HL-60/S4 treated with retinoic acid at 250 ng/mL for 4 days and 3 days (cell line): ENCODE data around the gene CHKA.
"Not testable (repeated sequence)": the region's sequence is repeated elsewhere in the genome, so short reads cannot be mapped to it uniquely, and the experiment has no call there.

ENCODE experiments used
- in situ Hi-C: fragments of 300-500 bp; cut with MboI; formaldehyde crosslinking; loops from 2 replicates; pipeline ENCODE4 v1.7.0; 2022; ENCODE audit warnings: low sequenced_read_pairs

CHKA gene

DNA sequence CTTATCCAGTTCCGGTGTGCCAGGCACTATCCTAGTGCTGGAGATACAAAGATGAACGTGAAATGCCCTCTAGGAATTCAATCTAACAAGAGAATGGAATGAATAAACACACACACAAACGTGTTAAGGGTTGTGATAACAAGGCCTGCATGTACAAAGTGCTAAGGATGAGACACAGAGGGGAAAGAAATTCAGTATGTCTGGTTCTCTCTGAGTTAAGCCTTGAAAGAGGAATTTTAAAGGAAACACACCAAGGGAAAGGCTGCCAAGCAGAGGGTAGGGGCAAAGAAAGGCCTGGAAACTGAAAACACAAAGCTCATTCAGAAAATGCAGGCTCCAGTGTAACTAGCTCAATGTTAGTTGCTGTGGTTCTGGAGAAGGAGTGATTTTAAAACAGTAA is 4.2 kb downstream of the CHKA start:
- in situ Hi-C loops, result no loop called here

DNA sequence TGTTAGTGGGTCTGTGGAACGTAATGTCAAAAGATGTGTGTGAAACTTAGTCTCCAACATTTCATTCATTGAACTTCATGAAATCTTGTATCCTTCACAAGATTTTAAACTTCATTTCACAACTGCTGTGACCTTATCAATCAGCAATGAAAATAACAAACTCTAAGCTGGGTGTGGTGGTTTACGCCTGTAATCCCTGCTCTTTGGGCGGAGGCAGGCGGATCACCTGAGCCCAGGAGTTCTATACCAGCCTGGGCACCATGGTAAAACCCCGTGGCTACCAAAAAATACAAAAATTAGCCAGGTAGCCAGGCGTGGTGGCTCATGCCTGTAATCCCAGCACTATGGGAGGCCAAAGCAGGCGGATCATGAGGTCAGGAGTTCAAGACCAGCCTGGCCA is 5.1 kb downstream of the CHKA start:
- in situ Hi-C loops, result no loop called here

DNA sequence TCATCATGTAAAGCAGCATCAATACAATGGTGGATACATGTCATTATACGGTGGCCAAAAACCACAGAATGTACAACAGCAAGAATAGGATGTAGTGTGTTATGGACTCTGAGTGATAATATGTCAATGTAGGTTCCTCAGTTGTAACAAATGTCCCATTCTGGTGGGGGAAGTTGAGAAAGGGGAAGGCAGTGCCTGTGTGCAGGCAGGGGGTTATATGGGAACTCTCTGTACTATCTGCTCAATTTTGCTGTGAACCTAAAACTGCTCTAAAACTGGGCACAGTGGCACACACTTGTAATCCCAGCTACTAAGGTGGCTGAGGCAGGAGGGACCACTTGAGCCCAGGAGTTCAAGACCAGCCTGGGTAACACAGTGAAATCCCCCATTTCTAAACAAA is 5.9 kb downstream of the CHKA start:
- in situ Hi-C loops, result no loop called here

DNA sequence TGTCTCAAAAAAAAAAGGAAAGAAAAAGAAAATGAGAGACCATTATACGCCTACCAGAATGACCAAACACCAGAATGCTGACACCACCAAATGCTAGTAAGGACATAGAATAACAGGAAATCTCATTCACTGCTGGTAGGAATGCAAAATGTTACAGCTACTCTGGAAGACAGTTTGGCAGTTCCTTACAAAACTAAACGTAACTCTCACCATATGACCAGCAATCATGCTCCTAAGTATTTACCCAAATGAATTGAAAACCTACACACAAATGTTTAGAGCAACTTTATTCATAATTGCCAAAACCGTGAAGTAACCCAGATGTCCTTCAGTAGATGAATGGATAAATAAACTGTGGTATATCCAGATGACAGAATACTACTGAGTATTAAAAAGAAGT is 7.2 kb downstream of the CHKA start:
- in situ Hi-C loops, result no loop called here

DNA sequence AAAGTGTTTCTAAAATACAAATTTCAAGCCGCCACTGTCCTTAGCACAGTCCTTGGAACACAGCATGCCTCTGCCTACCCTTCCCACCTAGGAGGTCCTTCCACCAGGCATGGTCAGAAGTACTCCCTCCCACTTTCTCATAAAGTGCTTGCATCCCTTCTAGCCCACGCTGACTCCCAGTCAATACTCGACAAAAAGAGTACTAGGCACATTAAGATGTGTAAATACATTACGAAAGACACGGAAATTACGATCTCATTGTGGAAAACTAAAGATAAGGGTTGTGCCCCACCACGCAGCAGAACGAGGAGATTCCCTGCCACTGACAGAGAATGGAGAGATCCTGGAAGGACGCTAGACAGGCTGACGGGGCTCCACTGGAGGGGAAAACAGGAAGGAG is 13.5 kb downstream of the CHKA start:
- in situ Hi-C loops, result no loop called here

DNA sequence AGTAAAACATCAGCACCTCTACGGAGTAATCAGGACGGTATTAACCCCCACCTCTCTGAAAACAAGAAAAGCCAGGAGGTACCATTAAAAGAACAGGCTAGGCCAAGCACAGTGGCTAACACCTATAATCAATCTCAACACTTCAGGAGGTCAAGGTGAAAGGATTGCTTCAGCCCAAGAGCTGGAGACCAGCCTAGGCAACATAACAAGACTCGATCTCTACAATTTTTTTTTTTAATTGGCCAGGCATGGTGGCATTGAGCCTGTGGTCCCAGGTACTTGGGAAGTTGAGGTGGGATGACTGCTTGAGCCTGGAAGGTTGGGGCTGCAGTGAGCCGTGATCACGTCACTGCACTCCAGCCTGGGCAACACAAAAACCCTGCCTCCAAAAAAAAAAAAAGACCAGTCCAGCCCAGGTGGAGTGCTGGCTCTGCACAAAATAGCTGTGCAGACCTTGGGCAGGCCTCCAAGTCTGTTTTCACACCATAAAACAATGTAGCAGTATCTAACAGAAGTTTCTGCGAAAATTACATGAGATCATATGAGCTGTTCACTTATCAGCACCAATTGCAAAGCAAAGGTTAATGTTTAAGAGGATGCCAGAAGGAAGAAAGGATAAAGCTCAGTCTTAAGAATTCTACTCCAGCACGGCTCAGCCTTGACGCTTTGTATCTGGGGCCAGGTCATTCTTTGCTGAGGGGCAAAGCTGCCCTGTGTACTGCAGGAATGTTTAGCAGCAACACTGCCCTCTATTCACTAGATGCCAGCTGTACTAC is 14.8 kb downstream of the CHKA start:
- in situ Hi-C loops, result no loop called here

DNA sequence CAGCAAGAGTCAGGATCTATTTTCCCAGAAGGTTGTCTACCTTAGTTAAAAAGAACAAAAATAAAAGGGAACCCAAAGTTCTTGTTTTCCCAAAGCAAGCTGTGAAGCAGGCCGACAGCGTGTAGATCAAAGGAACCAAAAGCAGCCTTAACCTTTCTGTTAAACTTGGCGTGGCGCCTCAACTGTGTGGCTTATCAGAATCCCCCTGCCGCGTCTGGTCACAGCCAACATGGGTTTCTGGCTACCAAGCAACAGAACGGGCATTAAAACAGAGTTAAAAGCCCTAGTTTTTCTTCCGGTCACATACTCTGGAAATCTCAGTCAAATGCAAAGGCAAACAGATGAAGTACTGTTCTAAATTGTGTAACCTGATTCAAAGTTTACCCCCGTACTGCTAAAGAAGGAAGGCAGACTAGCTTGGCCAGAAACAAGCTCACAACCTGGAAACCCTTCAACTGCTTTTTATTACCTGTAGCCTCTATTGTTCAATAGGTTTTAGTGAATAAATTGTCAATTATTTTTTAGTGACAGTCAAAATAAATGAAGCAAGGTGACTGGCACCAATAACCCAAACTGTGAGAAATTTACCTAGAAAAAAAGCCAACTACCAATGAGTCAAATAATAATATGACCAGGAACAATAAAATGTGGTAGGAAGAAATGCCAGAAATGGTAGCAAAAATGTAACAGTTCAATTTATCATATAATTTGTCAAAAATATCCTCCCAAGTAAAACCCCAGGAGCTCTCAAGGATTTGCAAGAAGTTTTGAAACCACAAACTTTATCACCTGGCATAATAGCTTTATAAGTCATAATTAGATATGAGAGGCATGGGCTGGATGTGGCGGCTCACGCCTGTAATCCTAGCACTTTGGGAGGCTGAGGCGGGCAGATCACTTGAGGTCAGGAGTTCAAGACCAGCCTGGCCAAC is 21.4 kb downstream of the CHKA start:
- in situ Hi-C loops, result no loop called here

DNA sequence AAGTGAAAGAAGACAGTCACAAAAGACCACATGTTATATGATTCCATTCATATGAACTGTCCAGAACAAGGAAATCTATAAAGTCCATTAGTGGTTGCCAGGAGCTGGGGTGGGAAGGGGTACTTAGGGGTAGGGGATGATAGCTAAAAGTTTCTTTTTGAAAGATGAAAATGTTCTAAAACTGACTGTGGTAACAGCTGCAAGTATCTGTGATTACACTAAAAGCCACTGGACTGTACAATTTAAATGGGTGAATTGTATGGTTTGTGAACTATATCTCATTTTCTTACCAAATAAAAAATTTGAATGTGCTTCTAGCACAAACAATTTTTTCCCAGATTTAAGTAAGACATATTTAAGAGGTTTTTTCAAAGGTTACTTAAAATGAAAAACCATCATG is 22.1 kb downstream of the CHKA start:
- in situ Hi-C loops, result no loop called here

DNA sequence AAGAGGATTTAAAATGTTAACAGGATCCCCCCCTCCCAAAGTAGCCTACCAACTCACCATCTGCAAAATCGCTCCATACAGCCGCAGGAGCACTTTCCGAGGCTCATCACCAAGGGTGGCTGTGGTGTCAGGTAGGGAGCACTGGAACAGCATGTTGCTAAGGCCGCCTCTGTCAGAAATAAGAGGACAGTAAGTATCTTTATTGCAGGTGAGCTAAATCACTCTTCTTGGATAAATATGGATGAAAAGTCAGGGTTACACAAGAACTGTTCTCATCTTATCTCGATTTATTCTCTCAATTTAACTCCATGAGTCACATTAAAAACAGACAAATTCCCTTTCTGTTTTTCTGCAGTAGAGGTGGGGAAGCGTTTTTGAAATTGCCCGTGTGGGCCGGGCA is 24.2 kb downstream of the CHKA start:
- in situ Hi-C loops, result no loop called here

DNA sequence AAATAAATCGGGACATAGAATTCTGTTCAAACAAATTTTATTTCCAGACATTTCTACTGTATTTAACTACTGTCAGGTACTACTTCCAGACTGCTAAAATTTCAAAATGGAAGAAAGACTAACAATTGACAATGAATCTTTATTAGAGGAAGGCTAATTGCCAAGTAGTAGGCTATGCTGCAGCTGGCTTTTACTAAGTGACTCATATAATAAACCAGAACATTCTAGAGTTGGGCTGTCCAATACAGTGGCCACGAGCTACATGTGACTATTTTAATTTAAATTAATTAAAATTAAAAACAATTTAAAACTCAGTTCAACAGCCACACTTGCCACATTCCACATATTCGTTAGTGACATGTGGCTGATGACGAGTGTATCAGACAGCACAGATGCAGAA is 27.6 kb downstream of the CHKA start:
- in situ Hi-C loops, result no loop called here

DNA sequence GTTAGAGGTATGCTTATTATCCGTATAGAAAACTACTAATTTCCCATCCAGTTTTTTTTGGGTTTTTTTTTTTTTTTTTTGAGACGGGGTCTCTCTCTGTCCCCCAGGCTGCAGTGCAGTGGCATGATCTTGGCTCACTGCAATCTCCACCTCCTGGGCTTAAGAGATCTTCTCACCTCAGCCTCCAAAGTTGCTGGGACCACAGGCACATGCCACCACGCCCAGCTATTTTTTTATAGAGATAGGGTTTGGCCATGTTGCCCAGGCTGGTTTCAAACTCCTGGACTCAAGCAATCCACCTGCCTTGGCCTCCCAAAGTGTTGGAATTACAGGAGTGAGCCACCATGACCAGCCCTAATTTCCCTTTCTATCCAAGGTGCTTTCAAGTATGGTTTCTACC is 28.2 kb downstream of the CHKA start:
- in situ Hi-C loops, result not testable (repeated sequence)

DNA sequence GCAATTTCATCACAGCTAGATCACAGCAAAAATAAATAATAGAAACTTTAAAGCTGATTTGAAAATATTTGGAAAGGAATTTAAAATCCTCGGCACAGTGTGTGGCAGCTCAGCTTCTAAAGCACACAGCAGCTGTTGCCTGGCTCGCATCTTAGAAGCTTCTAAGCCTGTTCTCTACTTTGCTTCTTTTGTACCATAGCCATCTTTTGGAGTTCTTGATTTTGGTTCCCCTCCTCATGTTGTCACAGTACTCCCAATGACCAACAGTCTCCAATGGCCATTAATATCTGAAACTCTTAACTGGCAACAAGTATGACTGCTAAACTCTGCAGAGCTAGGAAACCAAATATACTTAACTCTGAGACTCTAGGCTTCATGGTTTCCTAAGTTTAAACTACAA is 28.8 kb downstream of the CHKA start:
- in situ Hi-C loops, result no loop called here

DNA sequence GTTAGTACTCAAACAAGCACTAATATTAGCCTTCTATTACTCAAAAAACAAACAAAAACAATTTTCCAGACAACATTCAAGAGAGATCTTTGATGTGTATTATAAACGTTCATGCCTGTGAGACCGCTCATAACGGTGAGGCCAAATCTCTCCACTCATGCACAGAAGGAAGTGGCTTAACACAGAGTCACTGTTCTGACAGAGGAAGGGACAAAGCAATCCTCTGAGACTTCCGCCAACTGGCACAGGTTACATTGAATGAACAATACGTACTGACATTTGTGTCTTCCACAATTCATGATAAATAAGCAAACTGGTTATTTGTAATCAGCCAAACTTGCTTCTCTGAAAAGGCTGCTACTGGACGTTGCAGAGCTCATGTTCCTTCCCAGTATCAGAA is 30.5 kb downstream of the CHKA start:
- in situ Hi-C loops, result no loop called here

DNA sequence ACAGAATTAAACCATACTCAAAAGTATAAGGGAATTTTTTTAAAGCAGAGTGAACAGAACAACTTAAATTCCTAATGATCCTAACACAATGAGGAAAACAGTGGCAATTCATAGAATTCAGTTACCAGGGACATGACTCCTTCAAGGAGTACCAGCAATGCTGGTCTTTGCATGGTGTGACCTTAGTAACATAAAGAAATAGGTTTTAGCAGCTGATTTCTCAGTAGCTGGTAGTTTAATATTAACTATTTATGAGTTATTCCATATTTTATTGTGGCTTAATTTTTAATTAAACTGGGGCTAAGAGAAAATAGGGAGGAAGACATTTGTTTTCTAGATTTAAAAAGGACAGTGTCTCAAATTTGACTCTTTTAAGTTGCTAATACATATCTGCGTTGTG is 30.9 kb downstream of the CHKA start:
- in situ Hi-C loops, result no loop called here

DNA sequence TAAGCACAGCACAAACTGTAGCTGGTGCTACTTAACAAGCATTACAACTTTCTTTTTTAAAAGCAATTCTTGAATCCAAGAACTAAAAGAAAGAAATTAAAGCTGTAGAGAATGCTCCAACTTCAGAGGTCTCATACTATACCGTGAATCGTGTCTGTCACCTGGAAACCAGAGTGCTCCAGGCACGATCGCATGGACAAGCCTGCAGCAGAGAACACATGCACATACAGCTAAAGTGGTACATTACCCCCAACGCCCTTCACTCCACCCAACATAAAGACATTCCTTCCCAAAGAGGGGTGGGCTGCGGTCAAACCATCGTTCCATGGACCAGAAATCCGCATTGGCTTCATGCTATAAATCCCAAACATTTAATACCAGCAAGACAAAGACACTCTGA is 31.5 kb downstream of the CHKA start:
- in situ Hi-C loops, result no loop called here

DNA sequence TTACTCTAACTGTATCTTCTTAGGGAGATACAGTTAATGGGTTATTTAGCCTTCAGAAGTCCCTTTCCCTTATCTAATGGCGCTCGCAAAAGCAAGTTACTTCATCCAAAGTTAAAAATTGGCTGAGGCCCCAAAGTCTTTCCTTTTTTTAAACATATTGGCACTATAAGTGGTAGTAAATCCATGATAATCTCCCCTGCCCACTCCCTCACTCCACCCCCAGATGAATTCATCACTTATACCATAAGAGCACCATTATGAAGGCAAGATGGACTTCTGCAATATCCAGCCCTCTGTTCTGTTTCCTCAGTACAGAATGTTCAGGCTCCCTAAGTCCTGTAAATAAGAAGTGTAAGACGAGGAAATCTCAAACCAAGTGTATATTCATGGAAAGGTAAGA is 37.7 kb downstream of the CHKA start:
- in situ Hi-C loops, result no loop called here

DNA sequence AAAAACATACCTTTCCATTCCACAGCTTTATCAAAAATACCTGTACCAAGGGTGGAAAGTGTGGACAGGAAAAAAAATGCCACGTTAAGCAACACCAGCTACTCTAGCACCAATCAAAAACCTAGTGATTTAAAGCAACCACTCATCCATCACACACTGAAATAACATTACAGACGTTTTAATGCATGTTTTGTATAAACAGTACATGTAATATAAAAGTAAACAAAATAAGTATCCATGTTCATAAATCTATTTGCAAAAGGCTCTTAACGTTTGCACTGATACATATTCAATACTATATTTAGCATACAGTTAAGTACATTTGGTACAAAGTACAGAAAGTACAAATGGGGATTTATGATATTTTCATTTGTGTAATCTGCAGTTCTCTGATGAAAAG is 38.7 kb downstream of the CHKA start:
- in situ Hi-C loops, result no loop called here

DNA sequence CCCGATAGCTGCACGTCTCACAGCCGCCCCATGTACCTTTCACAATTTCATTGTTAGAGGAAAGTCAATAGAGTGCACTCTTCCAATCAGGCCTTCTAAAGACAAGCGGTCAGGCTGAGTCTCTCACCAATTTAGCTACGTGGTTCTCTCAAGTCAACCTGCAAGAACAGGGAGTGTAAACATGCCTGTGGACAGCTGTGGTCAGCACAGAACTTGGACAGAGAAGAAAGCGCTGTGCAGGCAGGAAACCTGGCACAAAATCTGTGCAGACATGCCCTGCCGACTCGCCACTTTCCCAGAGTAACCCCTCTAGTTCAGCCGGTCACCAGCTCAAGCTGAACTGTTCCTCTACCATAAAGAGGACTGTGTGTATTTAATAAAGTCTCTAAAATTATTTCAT is 39.5 kb downstream of the CHKA start:
- in situ Hi-C loops, result no loop called here

DNA sequence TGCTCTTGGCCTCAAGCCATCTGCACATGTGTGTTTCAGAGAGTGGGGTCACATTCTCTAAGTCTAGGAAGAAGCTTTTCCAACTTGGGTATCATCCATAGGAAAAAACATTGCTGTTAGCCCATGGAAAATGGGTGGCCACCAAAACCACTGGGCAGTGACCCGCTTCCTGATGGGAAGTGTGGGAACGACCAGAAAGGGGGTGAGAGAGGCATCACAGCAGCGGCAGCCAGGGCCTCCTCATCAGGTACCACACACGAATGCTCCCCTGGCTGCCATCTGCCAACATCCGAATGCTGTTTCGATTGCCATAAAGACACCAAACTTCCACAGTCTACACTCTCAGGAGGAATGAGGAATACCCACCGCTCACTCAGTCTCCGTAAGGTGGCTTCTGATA is 40.3 kb downstream of the CHKA start:
- in situ Hi-C loops, result no loop called here

DNA sequence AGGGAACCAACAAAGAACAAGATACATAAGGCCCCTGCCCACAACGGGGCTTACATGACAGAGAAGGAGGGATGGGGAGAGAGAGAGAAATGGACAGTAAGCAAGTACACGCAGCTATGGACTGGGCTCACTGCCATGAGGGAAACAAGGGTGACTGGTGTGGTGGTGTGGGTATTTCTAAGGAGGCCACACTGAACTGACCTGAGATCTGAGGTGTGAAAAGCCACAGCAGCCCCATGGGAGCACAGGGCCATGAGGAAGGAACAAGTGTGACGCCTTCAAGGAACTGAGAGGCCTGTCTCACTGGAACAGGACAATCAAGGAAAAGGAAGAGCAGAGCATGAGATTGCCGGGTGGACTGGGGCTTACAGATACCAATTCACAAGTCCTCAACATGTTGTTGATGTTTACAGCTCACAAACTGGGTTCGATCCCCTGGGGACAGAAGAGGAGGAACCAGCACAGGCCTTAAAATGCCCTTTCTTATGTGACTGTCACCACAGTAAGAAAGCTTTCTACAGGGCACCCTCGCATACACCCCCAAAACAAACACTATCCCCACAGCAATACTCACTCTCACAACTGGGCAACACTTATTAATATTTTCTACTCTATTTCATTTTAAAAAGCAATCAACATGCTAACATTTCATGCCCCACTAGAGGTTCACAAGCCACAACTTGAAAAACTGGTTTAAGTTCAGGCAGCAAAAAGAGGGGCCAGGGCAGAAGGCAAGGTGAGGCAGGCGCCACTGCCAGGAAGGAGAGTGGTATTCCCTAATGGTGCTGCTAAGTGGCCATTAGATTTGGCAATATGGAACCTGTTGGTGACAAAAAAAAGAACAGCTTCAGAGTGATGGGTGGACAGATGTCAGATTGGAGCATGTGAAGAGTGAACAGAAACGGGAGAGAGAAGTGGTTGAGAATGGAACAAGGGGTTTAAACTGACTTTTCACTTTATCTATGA is 43.3 kb downstream of the CHKA start:
- in situ Hi-C loops, result no loop called here

DNA sequence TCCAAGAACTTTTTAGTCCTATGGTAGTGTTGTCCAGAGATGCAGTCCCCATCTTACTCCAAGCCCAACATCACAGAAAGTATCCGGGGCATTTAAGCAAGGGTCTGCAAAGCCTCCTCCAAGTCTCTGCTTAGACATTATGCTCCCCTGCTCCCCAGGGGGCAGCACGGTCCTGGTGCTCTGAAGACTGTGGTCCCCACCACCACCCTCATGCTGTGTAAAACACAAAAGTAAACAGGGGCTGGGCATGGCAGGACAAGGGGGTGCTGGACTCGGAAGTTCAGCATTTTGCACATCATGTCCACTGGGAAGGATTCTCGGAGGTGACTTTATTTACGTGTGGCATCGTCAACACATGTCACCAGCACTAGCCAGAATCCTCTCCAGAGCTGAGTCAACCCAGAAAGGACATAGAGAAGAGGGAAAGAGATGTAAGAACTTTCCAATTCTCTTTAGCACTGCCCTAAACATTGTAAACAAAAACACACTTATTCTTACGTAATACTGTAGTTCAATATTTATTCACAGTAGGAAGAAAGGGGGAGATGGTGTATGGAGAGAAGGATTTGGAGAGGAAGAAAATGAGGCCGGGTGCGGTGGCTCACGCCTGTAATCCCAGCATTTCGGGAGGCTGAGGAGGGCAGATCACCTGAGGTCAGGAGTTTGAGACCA is 44.7 kb downstream of the CHKA start:
- in situ Hi-C loops, result no loop called here
